HEK293 (cell line): ENCODE results near the gene LPP.

Source experiments
- CTCF ChIA-PET: fragments of 350-600 bp; formaldehyde crosslinking; extraction: SDS; loops from one replicate; lab custom pipeline; 2021; ENCODE audit warnings: antibody characterized with exemption; lab: Yijun Ruan, JAX
- POLR2A ChIA-PET: fragments of 300-600 bp; formaldehyde crosslinking; extraction: SDS; loops from one replicate; lab custom pipeline; 2020; ENCODE audit warnings: antibody characterized with exemption, inconsistent platforms; lab: Yijun Ruan, JAX
- H3K27ac ChIP-seq: fragments of 200-500 bp; sonication (Bioruptor generic); 2 replicates; pipeline ENCODE4 v1.5.1; 2014; ENCODE audit warnings: low read depth, low read length, control low read depth, inconsistent platforms; ENCODE audit errors: extremely low read depth
- H3K36me3 ChIP-seq, 2 experiments: fragments of 200-500 bp in 1 of 2; sonication (Bioruptor generic) in 1 of 2; 1 replicate in 1 of 2; 2 replicates in 1 of 2; pipeline ENCODE4 v1.5.1; 2014 to 2017; ENCODE audit warnings: inconsistent platforms in 2 of 2, low read length in 2 of 2; ENCODE audit not compliant: control insufficient read depth in 2 of 2, insufficient read depth in 1 of 2
- H3K4me1 ChIP-seq: fragments of 200-500 bp; sonication (Bioruptor generic); 2 replicates; pipeline ENCODE4 v1.5.1; 2014; ENCODE audit warnings: mild to moderate bottlenecking, low read length, inconsistent platforms; ENCODE audit not compliant: control insufficient read depth, insufficient read depth
- H3K4me3 ChIP-seq: 2 replicates; pipeline ENCODE4 v1.5.1; 2011; ENCODE audit warnings: low read depth, mild to moderate bottlenecking, control low read depth, low read length, moderate library complexity
- H3K9me3 ChIP-seq: fragments of 200-500 bp; sonication (Bioruptor generic); 2 replicates; pipeline ENCODE4 v1.5.1; 2014; ENCODE audit warnings: low read depth, low read length, inconsistent platforms; ENCODE audit not compliant: control insufficient read depth, insufficient read depth
- BCL11B ChIP-seq: fragments of 450-650 bp; formaldehyde crosslinking; IDR thresholded peaks from 2 replicates; pipeline ENCODE4 v1.5.1; 2016; ENCODE audit warnings: low read depth, missing biosample characterization, missing genetic modification characterization
- FEZF1 ChIP-seq: fragments of 450-650 bp; formaldehyde crosslinking; IDR thresholded peaks from 2 replicates; pipeline ENCODE4 v1.5.1; 2016; ENCODE audit warnings: missing biosample characterization, missing genetic modification characterization
- HOXD13 ChIP-seq: sonication (generic); formaldehyde crosslinking; IDR thresholded peaks from 2 replicates; pipeline ENCODE4 v1.8.0; 2022; ENCODE audit warnings: missing genetic modification reagents, borderline replicate concordance
- KLF8 ChIP-seq: fragments of 450-650 bp; formaldehyde crosslinking; IDR thresholded peaks from 2 replicates; pipeline ENCODE4 v1.5.1; 2016; ENCODE audit warnings: missing biosample characterization, missing genetic modification characterization
- MZF1 ChIP-seq: fragments of 450-650 bp; formaldehyde crosslinking; IDR thresholded peaks from 2 replicates; pipeline ENCODE4 v1.5.1; 2017; ENCODE audit warnings: missing biosample characterization, missing genetic modification characterization, borderline replicate concordance
- ZNF16 ChIP-seq: fragments of 450-650 bp; formaldehyde crosslinking; IDR thresholded peaks from 2 replicates; pipeline ENCODE4 v1.5.1; 2016; ENCODE audit warnings: low read depth, missing biosample characterization, missing genetic modification characterization
- ZNF354C ChIP-seq: fragments of 450-650 bp; formaldehyde crosslinking; IDR thresholded peaks from 2 replicates; pipeline ENCODE4 v1.5.1; 2016; ENCODE audit warnings: missing biosample characterization, missing genetic modification characterization, low read depth, borderline replicate concordance
- ZNF670 ChIP-seq: fragments of 450-650 bp; formaldehyde crosslinking; IDR thresholded peaks from 2 replicates; pipeline ENCODE4 v1.5.1; 2016; ENCODE audit warnings: missing biosample characterization, missing genetic modification characterization, low read depth
- ZNF747 ChIP-seq: fragments of 450-650 bp; formaldehyde crosslinking; IDR thresholded peaks from 2 replicates; pipeline ENCODE4 v1.5.1; 2016; ENCODE audit warnings: missing biosample characterization, missing genetic modification characterization
- ZNF792 ChIP-seq: fragments of 450-650 bp; formaldehyde crosslinking; IDR thresholded peaks from 2 replicates; pipeline ENCODE4 v1.5.1; 2016; ENCODE audit warnings: missing biosample characterization, missing genetic modification characterization
- ZSCAN23 ChIP-seq: fragments of 450-650 bp; formaldehyde crosslinking; IDR thresholded peaks from 2 replicates; pipeline ENCODE4 v1.5.1; 2016; ENCODE audit warnings: missing biosample characterization, missing genetic modification characterization
- TF ChIP-seq, protein P1 (sequence below): fragments of 450-650 bp; formaldehyde crosslinking; IDR thresholded peaks from 2 replicates; pipeline ENCODE4 v1.5.1; 2017; ENCODE audit warnings: missing biosample characterization, missing genetic modification characterization
- TF ChIP-seq, protein P2 (sequence below): fragments of 450-650 bp; IDR thresholded peaks from 2 replicates; pipeline ENCODE4 v1.5.1; 2018; ENCODE audit warnings: missing biosample characterization, missing genetic modification characterization
- TF ChIP-seq, protein P3 (sequence below): fragments of 450-650 bp; formaldehyde crosslinking; IDR thresholded peaks from 2 replicates; pipeline ENCODE4 v1.5.1; 2016; ENCODE audit warnings: missing biosample characterization, missing genetic modification characterization, borderline replicate concordance

Gene LPP

DNA sequence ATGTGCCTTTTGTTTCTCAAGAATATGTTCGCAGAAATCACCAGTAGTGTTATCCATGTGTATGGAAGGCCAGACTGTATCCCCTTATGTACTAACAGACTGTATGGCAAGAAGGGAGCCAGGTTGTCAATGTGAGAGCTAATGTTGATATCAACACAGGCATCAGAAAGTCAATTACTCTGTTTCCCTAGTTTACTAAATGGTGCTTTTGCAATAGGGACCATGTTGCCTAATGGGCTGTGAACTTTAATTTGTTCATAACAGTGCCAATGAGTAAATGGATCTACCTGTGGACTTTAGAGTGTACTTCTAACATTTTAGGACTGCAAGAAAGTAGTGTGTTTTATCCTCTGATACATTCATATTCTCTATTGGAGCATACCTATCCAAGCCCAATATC, 586.1 kb downstream of the LPP start:
- no peak for TF ChIP-seq ZNF16 (tag by site-specific recombination)
- TF ChIP-seq KLF8 (tag by site-specific recombination) = no peak
- TF ChIP-seq HOXD13 (CRISPR knock-in tag) = no peak
- TF ChIP-seq, protein P1, sequence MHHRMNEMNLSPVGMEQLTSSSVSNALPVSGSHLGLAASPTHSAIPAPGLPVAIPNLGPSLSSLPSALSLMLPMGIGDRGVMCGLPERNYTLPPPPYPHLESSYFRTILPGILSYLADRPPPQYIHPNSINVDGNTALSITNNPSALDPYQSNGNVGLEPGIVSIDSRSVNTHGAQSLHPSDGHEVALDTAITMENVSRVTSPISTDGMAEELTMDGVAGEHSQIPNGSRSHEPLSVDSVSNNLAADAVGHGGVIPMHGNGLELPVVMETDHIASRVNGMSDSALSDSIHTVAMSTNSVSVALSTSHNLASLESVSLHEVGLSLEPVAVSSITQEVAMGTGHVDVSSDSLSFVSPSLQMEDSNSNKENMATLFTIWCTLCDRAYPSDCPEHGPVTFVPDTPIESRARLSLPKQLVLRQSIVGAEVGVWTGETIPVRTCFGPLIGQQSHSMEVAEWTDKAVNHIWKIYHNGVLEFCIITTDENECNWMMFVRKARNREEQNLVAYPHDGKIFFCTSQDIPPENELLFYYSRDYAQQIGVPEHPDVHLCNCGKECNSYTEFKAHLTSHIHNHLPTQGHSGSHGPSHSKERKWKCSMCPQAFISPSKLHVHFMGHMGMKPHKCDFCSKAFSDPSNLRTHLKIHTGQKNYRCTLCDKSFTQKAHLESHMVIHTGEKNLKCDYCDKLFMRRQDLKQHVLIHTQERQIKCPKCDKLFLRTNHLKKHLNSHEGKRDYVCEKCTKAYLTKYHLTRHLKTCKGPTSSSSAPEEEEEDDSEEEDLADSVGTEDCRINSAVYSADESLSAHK (tag by site-specific recombination) = no peak
- TF ChIP-seq, protein P2, sequence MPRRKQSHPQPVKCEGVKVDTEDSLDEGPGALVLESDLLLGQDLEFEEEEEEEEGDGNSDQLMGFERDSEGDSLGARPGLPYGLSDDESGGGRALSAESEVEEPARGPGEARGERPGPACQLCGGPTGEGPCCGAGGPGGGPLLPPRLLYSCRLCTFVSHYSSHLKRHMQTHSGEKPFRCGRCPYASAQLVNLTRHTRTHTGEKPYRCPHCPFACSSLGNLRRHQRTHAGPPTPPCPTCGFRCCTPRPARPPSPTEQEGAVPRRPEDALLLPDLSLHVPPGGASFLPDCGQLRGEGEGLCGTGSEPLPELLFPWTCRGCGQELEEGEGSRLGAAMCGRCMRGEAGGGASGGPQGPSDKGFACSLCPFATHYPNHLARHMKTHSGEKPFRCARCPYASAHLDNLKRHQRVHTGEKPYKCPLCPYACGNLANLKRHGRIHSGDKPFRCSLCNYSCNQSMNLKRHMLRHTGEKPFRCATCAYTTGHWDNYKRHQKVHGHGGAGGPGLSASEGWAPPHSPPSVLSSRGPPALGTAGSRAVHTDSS (tag by site-specific recombination) = no peak
- no peaks in the 10 kb centered on the region for H3K9me3 ChIP-seq
- ChIA-PET POLR2A (no interaction called here), CTCF (no interaction called here)
- H3K4me1 ChIP-seq = no peaks in the 10 kb centered on the region
- no peak overlapping the region for H3K4me3 ChIP-seq
- no peak overlapping the region for H3K27ac ChIP-seq
- no peaks in the 10 kb centered on the region for H3K36me3 ChIP-seq

DNA sequence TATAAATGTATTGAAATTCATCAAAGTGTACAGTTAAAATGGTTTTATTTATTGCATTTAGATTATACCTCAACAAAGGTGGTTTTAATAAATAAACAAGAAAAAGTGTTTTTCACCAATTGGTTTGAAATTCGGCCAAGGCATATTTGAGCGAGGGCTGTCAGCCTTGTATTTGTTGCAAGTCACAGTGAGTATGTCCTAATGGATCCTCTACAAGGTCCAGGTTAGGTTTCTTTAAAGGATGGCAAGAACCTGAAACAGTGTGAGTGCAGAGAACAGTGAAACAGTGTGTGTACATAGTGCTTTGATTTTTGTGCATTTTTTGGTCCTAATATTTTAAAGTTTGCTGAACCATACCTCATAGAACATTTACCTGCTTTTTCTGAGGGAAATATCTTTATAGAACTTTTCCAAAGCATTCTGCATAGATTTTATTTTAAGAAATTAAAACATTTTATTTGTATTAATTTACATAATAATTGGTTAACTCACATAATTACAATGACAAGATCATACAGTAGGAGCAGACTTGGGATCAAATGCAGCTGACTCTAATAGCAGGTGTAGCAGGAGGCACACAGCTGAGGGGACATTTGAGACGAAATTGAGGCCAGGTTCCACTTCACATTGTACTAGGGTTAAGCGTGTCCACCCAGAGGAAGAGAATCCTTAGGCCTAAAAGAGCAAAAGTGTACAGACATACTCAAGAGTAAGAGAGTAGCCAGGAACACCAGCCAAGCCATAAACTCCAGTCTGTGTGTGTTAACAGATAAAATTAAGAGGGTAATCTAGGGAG, 589.0 kb downstream of the LPP start:
- Histone ChIP-seq H3K36me3 (no peaks in the 10 kb centered on the region), H3K27ac (no peak overlapping the region), H3K4me3 (no peak overlapping the region), H3K9me3 (no peaks in the 10 kb centered on the region), H3K4me1 (no peaks in the 10 kb centered on the region)
- no peak for TF ChIP-seq ZNF747 (tag by site-specific recombination)
- TF ChIP-seq BCL11B (tag by site-specific recombination) = no peak
- TF ChIP-seq ZNF670 (tag by site-specific recombination) = no peak
- TF ChIP-seq MZF1 = no peak
- TF ChIP-seq, protein P3, sequence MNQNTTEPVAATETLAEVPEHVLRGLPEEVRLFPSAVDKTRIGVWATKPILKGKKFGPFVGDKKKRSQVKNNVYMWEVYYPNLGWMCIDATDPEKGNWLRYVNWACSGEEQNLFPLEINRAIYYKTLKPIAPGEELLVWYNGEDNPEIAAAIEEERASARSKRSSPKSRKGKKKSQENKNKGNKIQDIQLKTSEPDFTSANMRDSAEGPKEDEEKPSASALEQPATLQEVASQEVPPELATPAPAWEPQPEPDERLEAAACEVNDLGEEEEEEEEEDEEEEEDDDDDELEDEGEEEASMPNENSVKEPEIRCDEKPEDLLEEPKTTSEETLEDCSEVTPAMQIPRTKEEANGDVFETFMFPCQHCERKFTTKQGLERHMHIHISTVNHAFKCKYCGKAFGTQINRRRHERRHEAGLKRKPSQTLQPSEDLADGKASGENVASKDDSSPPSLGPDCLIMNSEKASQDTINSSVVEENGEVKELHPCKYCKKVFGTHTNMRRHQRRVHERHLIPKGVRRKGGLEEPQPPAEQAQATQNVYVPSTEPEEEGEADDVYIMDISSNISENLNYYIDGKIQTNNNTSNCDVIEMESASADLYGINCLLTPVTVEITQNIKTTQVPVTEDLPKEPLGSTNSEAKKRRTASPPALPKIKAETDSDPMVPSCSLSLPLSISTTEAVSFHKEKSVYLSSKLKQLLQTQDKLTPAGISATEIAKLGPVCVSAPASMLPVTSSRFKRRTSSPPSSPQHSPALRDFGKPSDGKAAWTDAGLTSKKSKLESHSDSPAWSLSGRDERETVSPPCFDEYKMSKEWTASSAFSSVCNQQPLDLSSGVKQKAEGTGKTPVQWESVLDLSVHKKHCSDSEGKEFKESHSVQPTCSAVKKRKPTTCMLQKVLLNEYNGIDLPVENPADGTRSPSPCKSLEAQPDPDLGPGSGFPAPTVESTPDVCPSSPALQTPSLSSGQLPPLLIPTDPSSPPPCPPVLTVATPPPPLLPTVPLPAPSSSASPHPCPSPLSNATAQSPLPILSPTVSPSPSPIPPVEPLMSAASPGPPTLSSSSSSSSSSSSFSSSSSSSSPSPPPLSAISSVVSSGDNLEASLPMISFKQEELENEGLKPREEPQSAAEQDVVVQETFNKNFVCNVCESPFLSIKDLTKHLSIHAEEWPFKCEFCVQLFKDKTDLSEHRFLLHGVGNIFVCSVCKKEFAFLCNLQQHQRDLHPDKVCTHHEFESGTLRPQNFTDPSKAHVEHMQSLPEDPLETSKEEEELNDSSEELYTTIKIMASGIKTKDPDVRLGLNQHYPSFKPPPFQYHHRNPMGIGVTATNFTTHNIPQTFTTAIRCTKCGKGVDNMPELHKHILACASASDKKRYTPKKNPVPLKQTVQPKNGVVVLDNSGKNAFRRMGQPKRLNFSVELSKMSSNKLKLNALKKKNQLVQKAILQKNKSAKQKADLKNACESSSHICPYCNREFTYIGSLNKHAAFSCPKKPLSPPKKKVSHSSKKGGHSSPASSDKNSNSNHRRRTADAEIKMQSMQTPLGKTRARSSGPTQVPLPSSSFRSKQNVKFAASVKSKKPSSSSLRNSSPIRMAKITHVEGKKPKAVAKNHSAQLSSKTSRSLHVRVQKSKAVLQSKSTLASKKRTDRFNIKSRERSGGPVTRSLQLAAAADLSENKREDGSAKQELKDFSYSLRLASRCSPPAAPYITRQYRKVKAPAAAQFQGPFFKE (tag by site-specific recombination) = no peak
- TF ChIP-seq ZSCAN23 (tag by site-specific recombination) = no peak
- TF ChIP-seq ZNF354C (tag by site-specific recombination) = no peak
- TF ChIP-seq FEZF1 (tag by site-specific recombination) = no peak
- TF ChIP-seq ZNF792 = no peak
- ChIA-PET POLR2A (no interaction called here), CTCF (no interaction called here)
